ENCODE results near the gene PDZK1IP1. TPM values are rescaled to one million over a fixed set of nuclear protein-coding genes. Genes with fewer than 3 reads are reported as not detected.

Gene PDZK1IP1
- total and polyA plus RNA-seq, 8 donors, result 0.88 to 54.0 (median 1.3) TPM

GRCh38 chr1:47137925-47138615 lies 51.8 kb downstream of the PDZK1IP1 start:
- Histone ChIP-seq H3K27ac (no peak overlapping the region), H3K4me1 (no peaks in the 10 kb centered on the region), H3K36me3 (no peaks in the 10 kb centered on the region), H3K27me3 (no peaks in the 10 kb centered on the region), H3K4me3 (no peak overlapping the region), H3K9me3 (no peaks in the 10 kb centered on the region)
- DNase-seq (no peak), ATAC-seq (no peak)
- TF ChIP-seq, protein P1, sequence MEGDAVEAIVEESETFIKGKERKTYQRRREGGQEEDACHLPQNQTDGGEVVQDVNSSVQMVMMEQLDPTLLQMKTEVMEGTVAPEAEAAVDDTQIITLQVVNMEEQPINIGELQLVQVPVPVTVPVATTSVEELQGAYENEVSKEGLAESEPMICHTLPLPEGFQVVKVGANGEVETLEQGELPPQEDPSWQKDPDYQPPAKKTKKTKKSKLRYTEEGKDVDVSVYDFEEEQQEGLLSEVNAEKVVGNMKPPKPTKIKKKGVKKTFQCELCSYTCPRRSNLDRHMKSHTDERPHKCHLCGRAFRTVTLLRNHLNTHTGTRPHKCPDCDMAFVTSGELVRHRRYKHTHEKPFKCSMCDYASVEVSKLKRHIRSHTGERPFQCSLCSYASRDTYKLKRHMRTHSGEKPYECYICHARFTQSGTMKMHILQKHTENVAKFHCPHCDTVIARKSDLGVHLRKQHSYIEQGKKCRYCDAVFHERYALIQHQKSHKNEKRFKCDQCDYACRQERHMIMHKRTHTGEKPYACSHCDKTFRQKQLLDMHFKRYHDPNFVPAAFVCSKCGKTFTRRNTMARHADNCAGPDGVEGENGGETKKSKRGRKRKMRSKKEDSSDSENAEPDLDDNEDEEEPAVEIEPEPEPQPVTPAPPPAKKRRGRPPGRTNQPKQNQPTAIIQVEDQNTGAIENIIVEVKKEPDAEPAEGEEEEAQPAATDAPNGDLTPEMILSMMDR (IDR thresholded peaks at IDR 0.05), result no peak
- intact Hi-C loops (cut with DNase I), result no loop called here

DNA sequence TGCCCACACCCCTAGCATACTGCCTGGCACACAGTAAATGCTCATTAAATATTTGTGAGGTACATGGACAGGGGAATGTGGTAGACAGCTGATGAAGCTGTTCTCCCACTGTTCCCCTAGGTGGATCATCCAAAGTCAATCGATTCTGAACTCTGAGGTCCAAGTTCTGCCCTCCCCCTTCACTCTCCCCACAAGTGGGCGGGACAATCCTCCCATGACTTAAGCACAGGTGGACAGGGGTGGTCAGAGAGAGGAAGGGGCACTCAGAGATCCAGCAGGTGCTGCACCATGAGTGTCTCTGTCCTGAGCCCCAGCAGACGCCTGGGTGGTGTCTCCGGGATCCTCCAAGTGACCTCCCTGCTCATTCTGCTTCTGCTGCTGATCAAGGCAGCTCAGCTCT lies 52.6 kb downstream of the PDZK1IP1 start, which contains the start of gene CYP4A22:
Gene CYP4A22 (plus strand): TSS at position 244 of the 400 bp plus-strand sequence. CDS start 45 bp downstream, at position 289.
- ATAC-seq, result no peak
- intact Hi-C loops (cut with DNase I), result no loop called here
- Histone ChIP-seq H3K4me1 (no peaks in the 10 kb centered on the region), H3K36me3 (no peaks in the 10 kb centered on the region), H3K27me3 (no peaks in the 10 kb centered on the region), H3K27ac (no peak within 1 kb of the TSS), H3K4me3 (no peak within 1 kb of the TSS), H3K9me3 (no peaks in the 10 kb centered on the region)
- TF ChIP-seq, protein P1 (IDR thresholded peaks at IDR 0.05), result no peak
- DNase-seq, result no peak

Other genes starting within 250 kb of the PDZK1IP1 start
- not detected for gene CYP4A11, start 248.6 kb downstream of the PDZK1IP1 start, total RNA-seq
- under 1 TPM in 5 of 6 donors, not detected in 1; 0.20 to 0.62 (median 0.59) TPM for gene CYP4A11, start 248.6 kb downstream of the PDZK1IP1 start, polyA plus RNA-seq (ENCODE audit: insufficient read length in 6 of 6)
- 1 to 10 TPM; 5.2 to 8.8 TPM for gene CYP4X1, start 166.4 kb downstream of the PDZK1IP1 start, total RNA-seq
- gene CYP4X1, start 166.4 kb downstream of the PDZK1IP1 start, polyA plus RNA-seq (ENCODE audit: insufficient read length in 6 of 6), result 1 to 10 TPM; 4.5 to 6.5 (median 5.6) TPM
- under 1 TPM; 0.47 to 0.50 TPM for gene CYP4Z1, start 122.8 kb downstream of the PDZK1IP1 start, total RNA-seq
- gene CYP4Z1, start 122.8 kb downstream of the PDZK1IP1 start, polyA plus RNA-seq (ENCODE audit: insufficient read length in 6 of 6), result under 1 TPM; 0.10 to 0.64 (median 0.54) TPM
- gene CYP4A22, start 52.6 kb downstream of the PDZK1IP1 start, total RNA-seq, result not detected
- gene CYP4A22, start 52.6 kb downstream of the PDZK1IP1 start, polyA plus RNA-seq (ENCODE audit: insufficient read length in 6 of 6), result under 1 TPM in 3 of 6 donors, not detected in 3; 0.06 to 0.14 (median 0.07) TPM
- 1 to 10 TPM; 8.4 to 9.7 TPM for gene TAL1, start 42.2 kb upstream of the PDZK1IP1 start, total RNA-seq
- gene TAL1, start 42.2 kb upstream of the PDZK1IP1 start, polyA plus RNA-seq (ENCODE audit: insufficient read length in 6 of 6), result 10 to 100 TPM in 3 of 6 donors, 1 to 10 TPM in 3; 8.6 to 13.3 (median 9.8) TPM
- 1 to 10 TPM; 3.6 to 5.3 TPM for gene STIL, start 124.1 kb upstream of the PDZK1IP1 start, total RNA-seq
- 10 to 100 TPM in 2 of 6 donors, 1 to 10 TPM in 4; 6.7 to 13.2 (median 9.2) TPM for gene STIL, start 124.1 kb upstream of the PDZK1IP1 start, polyA plus RNA-seq (ENCODE audit: insufficient read length in 6 of 6)
- gene CMPK1, start 143.8 kb upstream of the PDZK1IP1 start, total RNA-seq, result 100 to 1,000 TPM; 122 to 128 TPM
- gene CMPK1, start 143.8 kb upstream of the PDZK1IP1 start, polyA plus RNA-seq (ENCODE audit: insufficient read length in 6 of 6), result 100 to 1,000 TPM in 1 of 6 donors, 10 to 100 TPM in 5; 76.2 to 104 (median 91.7) TPM
- gene FOXE3, start 226.2 kb upstream of the PDZK1IP1 start, total RNA-seq, result not detected
- not detected for gene FOXE3, start 226.2 kb upstream of the PDZK1IP1 start, polyA plus RNA-seq (ENCODE audit: insufficient read length in 6 of 6)
- gene FOXD2, start 248.0 kb upstream of the PDZK1IP1 start, total RNA-seq, result under 1 TPM; 0.34 to 0.35 TPM
- under 1 TPM; 0.29 to 0.46 (median 0.34) TPM for gene FOXD2, start 248.0 kb upstream of the PDZK1IP1 start, polyA plus RNA-seq (ENCODE audit: insufficient read length in 6 of 6)